IMR-90 (cell line): ENCODE results near the gene RDH13. TPM values are rescaled to one million over a fixed set of nuclear protein-coding genes. Genes with fewer than 3 reads are reported as not detected.

Experiments used
- ATAC-seq: fragments of 200-7000 bp; cut with Tn5 transposase; 2 replicates; pipeline ENCODE4 v1.9.1; 2020; ENCODE audit warnings: low read depth, mild to moderate bottlenecking, moderate library complexity
- BruUV-seq: library from RNA; stranded (reverse); fragments of 400-500 nt; replicated peaks from 2 replicates; lab custom pipeline; 2021; lab: Mats Ljungman, UMichigan
- CTCF ChIA-PET: fragments of 300-600 bp; formaldehyde crosslinking; extraction: SDS; loops from one replicate; lab custom pipeline; 2021; ENCODE audit warnings: antibody characterized with exemption; lab: Yijun Ruan, JAX
- POLR2A ChIA-PET: fragments of 300-600 bp; sonication (Branson Sonifier 250); formaldehyde crosslinking; loops from one replicate; lab custom pipeline; 2022; ENCODE audit warnings: antibody characterized with exemption; ENCODE audit not compliant: unreplicated experiment; lab: Charles Lee
- DNase-seq: peaks from one replicate; pipeline ENCODE4 v3.0.0; 2013
- H2AFZ ChIP-seq: replicated peaks from 2 replicates; pipeline ENCODE3; 2013; ENCODE audit warnings: low read length, mild to moderate bottlenecking; ENCODE audit not compliant: poor library complexity
- H2AK5ac ChIP-seq: 2 replicates; pipeline ENCODE4 v1.6.1; 2013; ENCODE audit warnings: low read depth, low read length, inconsistent platforms
- H2AK9ac ChIP-seq: replicated peaks from 2 replicates; pipeline ENCODE3; 2013; ENCODE audit warnings: mild to moderate bottlenecking, low read depth, low read length, moderate library complexity; ENCODE audit not compliant: poor library complexity
- H2BK120ac ChIP-seq: 2 replicates; pipeline ENCODE4 v1.6.1; 2013; ENCODE audit warnings: low read depth, low read length, inconsistent platforms
- H2BK15ac ChIP-seq: 3 replicates; pipeline ENCODE4 v1.6.1; 2013; ENCODE audit warnings: low read depth, low read length, inconsistent platforms
- H2BK20ac ChIP-seq: 2 replicates; pipeline ENCODE4 v1.6.1; 2013; ENCODE audit warnings: low read depth, mild to moderate bottlenecking, inconsistent platforms, low read length, moderate library complexity
- H2BK5ac ChIP-seq: 2 replicates; pipeline ENCODE4 v1.6.1; 2013; ENCODE audit warnings: mild to moderate bottlenecking, low read depth, low read length, inconsistent platforms; ENCODE audit not compliant: poor library complexity, severe bottlenecking
- H3K14ac ChIP-seq: replicated peaks from 2 replicates; pipeline ENCODE4 v1.6.1; 2013; ENCODE audit warnings: low read depth, low read length, inconsistent platforms
- H3K18ac ChIP-seq: 2 replicates; pipeline ENCODE4 v1.6.1; 2013; ENCODE audit warnings: low read depth, low read length, control low read depth
- H3K23ac ChIP-seq: 2 replicates; pipeline ENCODE4 v1.6.1; 2013; ENCODE audit warnings: low read depth, low read length, inconsistent platforms
- H3K27ac ChIP-seq: 2 replicates; pipeline ENCODE4 v1.5.1; 2013; ENCODE audit warnings: mild to moderate bottlenecking, control low read depth, low read length; ENCODE audit not compliant: insufficient read depth
- H3K27me3 ChIP-seq: 2 replicates; pipeline ENCODE4 v1.6.1; 2013; ENCODE audit warnings: low read length; ENCODE audit not compliant: control insufficient read depth, insufficient read depth
- H3K36me3 ChIP-seq: 2 replicates; pipeline ENCODE4 v1.6.1; 2013; ENCODE audit warnings: low read length, mixed read lengths; ENCODE audit not compliant: control insufficient read depth, insufficient read depth
- H3K4ac ChIP-seq: 2 replicates; pipeline ENCODE4 v1.6.1; 2013; ENCODE audit warnings: low read depth, low read length, inconsistent platforms
- H3K4me1 ChIP-seq: 2 replicates; pipeline ENCODE4 v1.6.1; 2013; ENCODE audit warnings: low read length, mixed read lengths; ENCODE audit not compliant: control insufficient read depth, insufficient read depth
- H3K4me2 ChIP-seq: 2 replicates; pipeline ENCODE4 v1.6.1; 2013; ENCODE audit warnings: low read depth, mild to moderate bottlenecking, control low read depth, low read length, moderate library complexity
- H3K4me3 ChIP-seq: 2 replicates; pipeline ENCODE4 v1.5.1; 2013; ENCODE audit warnings: low read depth, mild to moderate bottlenecking, control low read depth, low read length, moderate library complexity; ENCODE audit not compliant: insufficient read depth
- H3K56ac ChIP-seq: 2 replicates; pipeline ENCODE4 v1.6.1; 2013; ENCODE audit warnings: low read length, inconsistent platforms; ENCODE audit not compliant: insufficient read depth; ENCODE audit errors: extremely low read depth
- H3K79me1 ChIP-seq, 2 experiments: 2 replicates each; pipeline ENCODE4 v1.6.1; 2013; ENCODE audit warnings: low read length in 2 of 2, inconsistent platforms in 1 of 2, low read depth in 1 of 2
- H3K9ac ChIP-seq: 2 replicates; pipeline ENCODE4 v1.6.1; 2013; ENCODE audit warnings: low read depth, low read length, control low read depth
- H3K9me1 ChIP-seq: 2 replicates; pipeline ENCODE4 v1.6.1; 2013; ENCODE audit warnings: low read length, inconsistent platforms; ENCODE audit not compliant: insufficient read depth
- H3K9me3 ChIP-seq: 2 replicates; pipeline ENCODE4 v1.6.1; 2013; ENCODE audit warnings: low read length; ENCODE audit not compliant: control insufficient read depth, insufficient read depth
- H4K20me1 ChIP-seq: 2 replicates; pipeline ENCODE4 v1.6.1; 2013; ENCODE audit warnings: low read length, inconsistent platforms; ENCODE audit not compliant: insufficient read depth
- H4K5ac ChIP-seq: 2 replicates; pipeline ENCODE4 v1.6.1; 2013; ENCODE audit warnings: mild to moderate bottlenecking, low read depth, low read length, control low read depth
- H4K8ac ChIP-seq, 2 experiments: 2 replicates each; pipeline ENCODE4 v1.6.1; 2013; ENCODE audit warnings: low read depth in 2 of 2, low read length in 2 of 2, control low read depth in 1 of 2, inconsistent platforms in 1 of 2
- H4K91ac ChIP-seq: 2 replicates; pipeline ENCODE4 v1.6.1; 2013; ENCODE audit warnings: low read depth, low read length, inconsistent platforms; ENCODE audit not compliant: insufficient read depth
- CTCF ChIP-seq: conservative IDR thresholded peaks from 2 replicates; pipeline ENCODE4 v1.5.1; 2012; ENCODE audit warnings: mild to moderate bottlenecking, low read depth, low read length, improper control_type of control experiment
- MAFK ChIP-seq: IDR thresholded peaks from 2 replicates; pipeline ENCODE4 v1.6.1; 2012; ENCODE audit warnings: low read depth, low read length, improper control_type of control experiment
- MAZ ChIP-seq: IDR thresholded peaks from 2 replicates; pipeline ENCODE4 v1.6.1; 2012; ENCODE audit warnings: low read depth, mild to moderate bottlenecking, low read length, improper control_type of control experiment, moderate library complexity, borderline replicate concordance
- NFE2L2 ChIP-seq: fragments of 150-350 bp; IDR thresholded peaks from 2 replicates; pipeline ENCODE4 v1.6.1; 2016; ENCODE audit warnings: low read depth, mild to moderate bottlenecking, low read length
- RAD21 ChIP-seq: IDR thresholded peaks from 2 replicates; pipeline ENCODE4 v1.6.1; 2012; ENCODE audit warnings: low read length, improper control_type of control experiment
- SMC3 ChIP-seq: fragments of 150-350 bp; IDR thresholded peaks from 2 replicates; pipeline ENCODE4 v1.6.1; 2016; ENCODE audit warnings: low read depth, mild to moderate bottlenecking, antibody characterized with exemption, low read length, moderate library complexity
- WGBS, 2 experiments: methylation state at CpG; one replicate each; pipeline versions ENCODE4 v1.1.5 to v1.1.7; 2013; ENCODE audit warnings: missing lambda C conversion rate in 2 of 2; ENCODE audit not compliant: insufficient read length in 1 of 2; ENCODE audit errors: extremely low coverage in 2 of 2; 5-methylcytosine and 5-hydroxymethylcytosine counted together
- dilution Hi-C: fragments of 300-500 bp; cut with HindIII; formaldehyde crosslinking; loops from one replicate; pipeline ENCODE4 v1.14.3; 2018; ENCODE audit warnings: low sequenced_read_pairs; ENCODE audit not compliant: unreplicated experiment
- in situ Hi-C: fragments of 300-500 bp; cut with MboI; formaldehyde crosslinking; loops from 3 replicates; pipeline ENCODE4 v1.14.3; 2019; ENCODE audit warnings: low sequenced_read_pairs, inconsistent platforms, mixed read lengths
- intact Hi-C: fragments of 100-400 bp; cut with micrococcal nuclease; formaldehyde crosslinking; loops from 2 replicates; pipeline ENCODE4 v1.10.0; 2022
- polyA plus RNA-seq, 3 experiments: library from polyadenylated mRNA; depleted of rRNA; stranded (reverse); fragments of >200 nt; gene quantifications; 2 replicates each; pipeline ENCODE4 v1.2.3, GENCODE V29; 2012; ENCODE audit warnings: low replicate concordance in 1 of 3
- total RNA-seq: library from RNA; depleted of rRNA; stranded (reverse); fragments of >200 nt; gene quantifications from 2 replicates; pipeline ENCODE4 v1.2.3, GENCODE V29; 2012

The RDH13 gene
- total and polyA plus RNA-seq, 2 of the 4 experiments (the other 2 are of a cell fraction), result 7.5 to 7.8 TPM

- H3K4me2 ChIP-seq, result no peak overlapping the region
These were observed 25.8 kb upstream of the RDH13 start for GRCh38 chr19:55088543-55089341.

More at GRCh38 chr19:55088543-55089341, 25.8 kb upstream of the RDH13 start:
- in situ Hi-C loops, result no loop called here
- no peaks in the 10 kb centered on the region; the same call in 1 of the 2 replicates for H3K9me1 ChIP-seq
- H2BK120ac ChIP-seq, result no peak overlapping the region
- no peak overlapping the region for H3K4ac ChIP-seq
- H3K9ac ChIP-seq, result no peak overlapping the region
- H3K36me3 ChIP-seq, result peaks cover 21% of the 10 kb centered on the region; the same call in 1 of the 2 replicates
- no peak overlapping the region for H2BK20ac ChIP-seq
- DNase-seq (peak; percentile 43), ATAC-seq (peak; percentile 38)
- no peak overlapping the region for H3K4me3 ChIP-seq
- no peak overlapping the region for H2BK5ac ChIP-seq
- H4K20me1 ChIP-seq, result peaks cover 38% of the 10 kb centered on the region
- H2BK15ac ChIP-seq, result no peak overlapping the region
- H3K4me1 ChIP-seq, result peaks cover 6% of the 10 kb centered on the region; the same call in 1 of the 2 replicates
- H3K9me3 ChIP-seq, result no peaks in the 10 kb centered on the region
- H3K79me1 ChIP-seq, result peaks cover 0 to 12% of the 10 kb centered on the region in 2 experiments; a peak in 2 of 4 replicates
- TF ChIP-seq MAFK, result no peak
- TF ChIP-seq SMC3, result peak; percentile 46
- peak; percentile 51 for TF ChIP-seq CTCF
- TF ChIP-seq MAZ, result peak; percentile 51; the same call in 1 of the 2 replicates
- TF ChIP-seq RAD21, result peak; percentile 25
- TF ChIP-seq NFE2L2, result no peak
- peak overlapping the region; percentile 23 for H2AFZ ChIP-seq
- no peak overlapping the region for H3K23ac ChIP-seq
- ChIA-PET POLR2A (no interaction called here), CTCF (interaction anchor here (1.0 to 1.1 kb wide), 2 partner anchors 9 to 25 kb away, joined by 3 read pairs; no protein-coding TSS in a partner anchor)
- peaks cover 20% of the 10 kb centered on the region for H3K27me3 ChIP-seq
- intact Hi-C loops, result loop anchor here (1.0 to 10.0 kb wide), 2 partner anchors 330 to 624 kb away; partner anchors contain the start of gene LENG9
- H2AK5ac ChIP-seq, result no peak overlapping the region
- no peak overlapping the region for H3K56ac ChIP-seq
- H4K91ac ChIP-seq, result no peak overlapping the region
- BruUV-seq, result no TSS peak
- no peak overlapping the region for H4K8ac ChIP-seq
- peak overlapping the region; percentile 44 for H2AK9ac ChIP-seq
- WGBS, 2 experiments, result 86% methylated on average over 1 of the region's 18 CpGs; no CpG with 5 or more reads in 1 of the 2 experiments
- dilution Hi-C loops, result no loop called here
- H3K18ac ChIP-seq, result no peak overlapping the region
- no peak overlapping the region for H3K27ac ChIP-seq
- no peak overlapping the region for H3K14ac ChIP-seq
- H4K5ac ChIP-seq, result no peak overlapping the region
